Thoracic aorta (tissue), 2 donors: ENCODE data around the gene MLPH. TPM values are rescaled to one million over a fixed set of nuclear protein-coding genes. Genes with fewer than 3 reads are reported as not detected.

Source experiments
- ATAC-seq: fragments of 150-250 bp; one replicate; pipeline ENCODE4 v1.8.0; 2017; ENCODE audit warnings: low read depth; ENCODE audit not compliant: insufficient number of reproducible peaks, low FRiP score
- DNase-seq: peaks from one replicate; pipeline ENCODE4 v3.0.0-alpha.2; 2020; ENCODE audit warnings: low spot score
- H3K27ac ChIP-seq, 2 donors: fragments of 200-600 bp; sonication (generic); 1 replicate in 1 of 2; 2 replicates in 1 of 2; pipeline ENCODE4 v1.5.1; 2016; ENCODE audit warnings: mild to moderate bottlenecking in 2 of 2, moderate library complexity in 2 of 2
- H3K27me3 ChIP-seq: fragments of 200-600 bp; sonication (generic); replicated peaks from 2 replicates; pipeline ENCODE4 v1.6.0; 2016; ENCODE audit warnings: mild to moderate bottlenecking; ENCODE audit not compliant: insufficient read depth
- H3K36me3 ChIP-seq: fragments of 200-600 bp; sonication (generic); one replicate; pipeline ENCODE4 v1.5.1; 2016
- H3K4me1 ChIP-seq, 2 donors: fragments of 200-600 bp; sonication (generic); 1 replicate in 1 of 2; 2 replicates in 1 of 2; pipeline versions ENCODE4 v1.5.1 to v1.6.0; 2016; ENCODE audit warnings: low read depth in 2 of 2, mild to moderate bottlenecking in 1 of 2; ENCODE audit not compliant: control insufficient read depth in 1 of 2
- H3K4me3 ChIP-seq: fragments of 200-600 bp; sonication (generic); 2 replicates; pipeline ENCODE4 v1.5.1; 2016; ENCODE audit warnings: mild to moderate bottlenecking
- H3K9me3 ChIP-seq: fragments of 200-600 bp; sonication (generic); 2 replicates; pipeline ENCODE4 v1.5.1; 2016
- CTCF ChIP-seq: fragments of 200-600 bp; sonication (generic); IDR thresholded peaks from one replicate; pipeline ENCODE4 v1.5.1; 2019; ENCODE audit warnings: antibody characterized with exemption
- total RNA-seq, 2 donors: library from RNA; depleted of rRNA; stranded (reverse); fragments of >200 nt; gene quantifications; one replicate each; pipeline versions ENCODE4 v1.1.0 to v1.2.3, GENCODE V29; 2016

The MLPH gene
- total RNA-seq, 2 donors from 2014 or later: 2.0 to 7.4 TPM

GRCh38 chr2:237568121-237568660, 81.1 kb downstream of the MLPH start:
- Histone ChIP-seq H3K4me1 (peaks cover 0 to 9% of the 10 kb centered on the region in 2 donors), H3K4me3 (no peak overlapping the region), H3K9me3 (no peaks in the 10 kb centered on the region), H3K36me3 (no peaks in the 10 kb centered on the region), H3K27ac (no peak overlapping the region), H3K27me3 (no peaks in the 10 kb centered on the region)
- no peak for TF ChIP-seq CTCF
- ATAC-seq (no peak), DNase-seq (no peak)

- no peak for DNase-seq
- Histone ChIP-seq H3K27ac (no peak overlapping the region), H3K36me3 (no peaks in the 10 kb centered on the region), H3K4me3 (no peak overlapping the region), H3K27me3 (no peaks in the 10 kb centered on the region), H3K9me3 (no peaks in the 10 kb centered on the region), H3K4me1 (peaks cover 0 to 9% of the 10 kb centered on the region in 2 donors)
- no peak for ATAC-seq
- no peak for TF ChIP-seq CTCF
Measured at GRCh38 chr2:237569041-237569440, 82.0 kb downstream of the MLPH start.

- no peaks in the 10 kb centered on the region for H3K27me3 ChIP-seq
- H3K9me3 ChIP-seq: no peaks in the 10 kb centered on the region
- no peak for DNase-seq
- no peak overlapping the region for H3K27ac ChIP-seq
- no peak overlapping the region for H3K4me3 ChIP-seq
- peaks cover 0 to 11% of the 10 kb centered on the region in 2 donors for H3K4me1 ChIP-seq
- no peak for ATAC-seq
- TF ChIP-seq CTCF: no peak
- no peaks in the 10 kb centered on the region for H3K36me3 ChIP-seq
Measured at GRCh38 chr2:237569896-237570295, 82.8 kb downstream of the MLPH start.

- Histone ChIP-seq H3K4me3 (no peak overlapping the region), H3K9me3 (no peaks in the 10 kb centered on the region), H3K4me1 (peaks cover 0 to 21% of the 10 kb centered on the region in 2 donors), H3K27me3 (no peaks in the 10 kb centered on the region), H3K27ac (no peak overlapping the region), H3K36me3 (no peaks in the 10 kb centered on the region)
- DNase-seq: no peak
- no peak for ATAC-seq
- TF ChIP-seq CTCF: no peak
Measured at GRCh38 chr2:237570776-237571335, 83.8 kb downstream of the MLPH start.

- no peak for DNase-seq
- TF ChIP-seq CTCF: no peak
- no peaks in the 10 kb centered on the region for H3K27me3 ChIP-seq
- peaks cover 0 to 21% of the 10 kb centered on the region in 2 donors for H3K4me1 ChIP-seq
- H3K4me3 ChIP-seq: no peak overlapping the region
- H3K36me3 ChIP-seq: no peaks in the 10 kb centered on the region
- no peaks in the 10 kb centered on the region for H3K9me3 ChIP-seq
- no peak overlapping the region for H3K27ac ChIP-seq
- no peak for ATAC-seq
Measured at GRCh38 chr2:237571551-237571950, 84.5 kb downstream of the MLPH start.
